GM23248 (cell line): ENCODE measurements around the gene LRIG2. TPM values are rescaled to one million over a fixed set of nuclear protein-coding genes. Genes with fewer than 3 reads are reported as not detected.

Experiments used
- DNase-seq: peaks from one replicate; pipeline ENCODE4 v3.0.0-alpha.2; 2015
- H2AFZ ChIP-seq: fragments of 200-600 bp; sonication (generic); 2 replicates; pipeline ENCODE4 v1.6.1; 2016; ENCODE audit warnings: antibody characterized with exemption
- H3F3A ChIP-seq: fragments of 200-600 bp; sonication (generic); 2 replicates; pipeline ENCODE4 v1.6.1; 2016; ENCODE audit warnings: mild to moderate bottlenecking, antibody characterized with exemption, mixed run types; ENCODE audit not compliant: insufficient read depth
- H3K27ac ChIP-seq: fragments of 200-600 bp; sonication (generic); 2 replicates; pipeline ENCODE4 v1.5.1; 2016; ENCODE audit warnings: mild to moderate bottlenecking
- H3K27me3 ChIP-seq: fragments of 200-600 bp; sonication (generic); replicated peaks from 2 replicates; pipeline ENCODE4 v1.6.1; 2016; ENCODE audit warnings: mild to moderate bottlenecking; ENCODE audit not compliant: insufficient read depth
- H3K36me3 ChIP-seq: fragments of 200-600 bp; sonication (generic); 2 replicates; pipeline ENCODE4 v1.6.1; 2016; ENCODE audit warnings: low read depth, mild to moderate bottlenecking
- H3K4me1 ChIP-seq: fragments of 200-600 bp; sonication (generic); 2 replicates; pipeline ENCODE4 v1.6.1; 2016; ENCODE audit warnings: mild to moderate bottlenecking; ENCODE audit not compliant: insufficient read depth
- H3K4me2 ChIP-seq: fragments of 200-600 bp; sonication (generic); one replicate; pipeline ENCODE4 v1.6.1; 2016; ENCODE audit warnings: mild to moderate bottlenecking; ENCODE audit not compliant: unreplicated experiment
- H3K4me3 ChIP-seq: fragments of 200-600 bp; sonication (generic); 2 replicates; pipeline ENCODE4 v1.5.1; 2016; ENCODE audit warnings: mild to moderate bottlenecking
- H3K79me2 ChIP-seq: fragments of 200-600 bp; sonication (generic); 2 replicates; pipeline ENCODE4 v1.6.1; 2016; ENCODE audit warnings: mild to moderate bottlenecking; ENCODE audit not compliant: insufficient read depth
- H3K9ac ChIP-seq: fragments of 200-600 bp; sonication (generic); 2 replicates; pipeline ENCODE4 v1.6.1; 2016; ENCODE audit warnings: mild to moderate bottlenecking
- H3K9me2 ChIP-seq: fragments of 200-600 bp; sonication (generic); 2 replicates; pipeline ENCODE4 v1.6.1; 2016; ENCODE audit warnings: mixed run types, mild to moderate bottlenecking, moderate library complexity; ENCODE audit not compliant: insufficient read depth
- H3K9me3 ChIP-seq: fragments of 200-600 bp; sonication (generic); one replicate; pipeline ENCODE4 v1.6.1; 2017; ENCODE audit warnings: low read depth
- H4K20me1 ChIP-seq: fragments of 200-600 bp; sonication (generic); 2 replicates; pipeline ENCODE4 v1.6.0; 2016; ENCODE audit not compliant: insufficient read depth
- EZH2 ChIP-seq: fragments of 200-600 bp; sonication (generic); IDR thresholded peaks from 2 replicates; pipeline ENCODE4 v1.6.1; 2018; ENCODE audit warnings: antibody characterized with exemption, mild to moderate bottlenecking; ENCODE audit not compliant: insufficient read depth, poor library complexity, severe bottlenecking
- EZH2phosphoT487 ChIP-seq: fragments of 200-600 bp; sonication (generic); IDR thresholded peaks from 2 replicates; pipeline ENCODE4 v1.6.1; 2018; ENCODE audit warnings: antibody characterized with exemption, moderate library complexity, mild to moderate bottlenecking, low read depth; ENCODE audit not compliant: insufficient read depth
- WGBS, 2 experiments: methylation state at CpG; one replicate each; pipeline ENCODE4 v1.1.6; 2015 to 2017; ENCODE audit warnings: low lambda C conversion rate in 2 of 2, low coverage in 1 of 2; ENCODE audit errors: missing lambda C conversion rate in 2 of 2; 5-methylcytosine and 5-hydroxymethylcytosine counted together
- in situ Hi-C: fragments of 300-500 bp; cut with MboI; formaldehyde crosslinking; loops from 2 replicates; pipeline ENCODE4 v1.15.0; 2020
- polyA plus RNA-seq: library from polyadenylated mRNA; unstranded; fragments of >200 nt; fragmentation: Nextera tagmentation; extraction: Ambion mirVana; gene quantifications from 2 replicates; pipeline ENCODE4 v1.2.1, GENCODE V29; 2016
- total RNA-seq: library from RNA; depleted of rRNA; stranded (reverse); fragments of >200 nt; shearing (Covaris generic); gene quantifications from 2 replicates; pipeline ENCODE4 v1.2.3, GENCODE V29; 2014

Gene LRIG2
- total and polyA plus RNA-seq, 2 experiments from 2014 or later, result 4.1 to 6.3 TPM

- Histone ChIP-seq H2AFZ (no peak overlapping the region), H3F3A (0 out of 2 replicates have a peak, but pooled peaks cover 4% of the 10 kb centered on the region), H3K36me3 (peaks cover 22% of the 10 kb centered on the region), H3K9me3 (no peaks in the 10 kb centered on the region), H3K4me1 (0 out of 2 replicates have a peak, but pooled peaks cover 3% of the 10 kb centered on the region), H3K79me2 (peaks cover 92% of the 10 kb centered on the region), H3K9me2 (no peaks in the 10 kb centered on the region), H3K4me2 (no peak overlapping the region), H3K27me3 (no peaks in the 10 kb centered on the region), H4K20me1 (no peaks in the 10 kb centered on the region), H3K4me3 (no peak overlapping the region), H3K27ac (no peak overlapping the region), H3K9ac (no peak overlapping the region)
- TF ChIP-seq EZH2phosphoT487, result no peak
- no peak for TF ChIP-seq EZH2
- no peak for DNase-seq
- WGBS, 2 experiments, result 91 to 92% methylated on average over 1 of the region's 1 CpG
- in situ Hi-C loops, result no loop called here
Measured at GRCh38 chr1:113090051-113090450, 17.1 kb downstream of the LRIG2 start.

GRCh38 chr1:113091988-113092594, 19.1 kb downstream of the LRIG2 start:
- TF ChIP-seq EZH2, result no peak
- TF ChIP-seq EZH2phosphoT487, result no peak

GRCh38 chr1:113094506-113094905, 21.5 kb downstream of the LRIG2 start:
- peaks cover 57% of the 10 kb centered on the region for H3K79me2 ChIP-seq
- TF ChIP-seq EZH2phosphoT487 (no peak), EZH2 (no peak)
- H3K4me2 ChIP-seq, result no peak overlapping the region
- no peak for DNase-seq
- no peaks in the 10 kb centered on the region for H3K9me3 ChIP-seq
- WGBS, 2 experiments, result 85 to 89% methylated on average over 4 of the region's 4 CpGs
- H3K9me2 ChIP-seq, result no peaks in the 10 kb centered on the region
- no peaks in the 10 kb centered on the region for H4K20me1 ChIP-seq
- H3K9ac ChIP-seq, result no peak overlapping the region
- no peaks in the 10 kb centered on the region for H3K4me1 ChIP-seq
- H3K4me3 ChIP-seq, result no peak overlapping the region
- H3K36me3 ChIP-seq, result peaks cover 50% of the 10 kb centered on the region
- in situ Hi-C loops, result no loop called here
- no peaks in the 10 kb centered on the region for H3K27me3 ChIP-seq
- 0 out of 2 replicates have a peak, but pooled peaks cover 2% of the 10 kb centered on the region for H3F3A ChIP-seq
- H3K27ac ChIP-seq, result no peak overlapping the region
- H2AFZ ChIP-seq, result no peak overlapping the region

More at GRCh38 chr1:113091988-113092594, 19.1 kb downstream of the LRIG2 start:
- Histone ChIP-seq H4K20me1 (no peaks in the 10 kb centered on the region), H3K9me2 (no peaks in the 10 kb centered on the region), H3K4me1 (0 out of 2 replicates have a peak, but pooled peaks cover 3% of the 10 kb centered on the region), H2AFZ (no peak overlapping the region), H3K36me3 (peaks cover 42% of the 10 kb centered on the region), H3K9me3 (no peaks in the 10 kb centered on the region), H3F3A (0 out of 2 replicates have a peak, but pooled peaks cover 4% of the 10 kb centered on the region), H3K27ac (no peak overlapping the region), H3K9ac (no peak overlapping the region), H3K27me3 (no peaks in the 10 kb centered on the region), H3K79me2 (peaks cover 78% of the 10 kb centered on the region), H3K4me2 (no peak overlapping the region), H3K4me3 (no peak overlapping the region)
- no peak for DNase-seq
- 58 to 69% methylated on average over 1 of the region's 1 CpG for WGBS, 2 experiments
- in situ Hi-C loops, result no loop called here

- H3K9ac ChIP-seq, result no peak overlapping the region
- DNase-seq, result no peak
- H3K4me2 ChIP-seq, result no peak overlapping the region
- peaks cover 63% of the 10 kb centered on the region for H3K36me3 ChIP-seq
- TF ChIP-seq EZH2phosphoT487 (no peak), EZH2 (no peak)
- H3K9me2 ChIP-seq, result no peaks in the 10 kb centered on the region
- in situ Hi-C loops, result no loop called here
- no peak overlapping the region for H2AFZ ChIP-seq
- peaks cover 52% of the 10 kb centered on the region for H3K79me2 ChIP-seq
- no peaks in the 10 kb centered on the region for H3K9me3 ChIP-seq
- no peak overlapping the region for H3K27ac ChIP-seq
- no peak overlapping the region for H3K4me3 ChIP-seq
- WGBS, 2 experiments, result 71 to 74% methylated on average over 5 of the region's 5 CpGs
- H4K20me1 ChIP-seq, result no peaks in the 10 kb centered on the region
- H3F3A ChIP-seq, result peaks cover 14% of the 10 kb centered on the region; the same call in 1 of the 2 replicates
- H3K27me3 ChIP-seq, result no peaks in the 10 kb centered on the region
- no peaks in the 10 kb centered on the region for H3K4me1 ChIP-seq
Measured at GRCh38 chr1:113095790-113096455, 22.9 kb downstream of the LRIG2 start.
